Muscle of leg (tissue), 11 donors: Measurements from ENCODE around the gene CFAP126. TPM values are rescaled to one million over a fixed set of nuclear protein-coding genes. Genes with fewer than 3 reads are reported as not detected.
"Not testable (repeated sequence)": the region's sequence is repeated elsewhere in the genome, so short reads cannot be mapped to it uniquely, and the experiment has no call there.

ENCODE experiments used
- DNase-seq: peaks from one replicate; pipeline ENCODE4 v3.0.0; 2013
- H3K27ac ChIP-seq: one replicate; pipeline ENCODE4 v1.5.1; 2013; ENCODE audit warnings: mild to moderate bottlenecking, low read length, control low read depth
- H3K27me3 ChIP-seq: one replicate; pipeline ENCODE4 v1.6.1; 2013; ENCODE audit warnings: low read length; ENCODE audit not compliant: control insufficient read depth, insufficient read depth
- H3K36me3 ChIP-seq: one replicate; pipeline ENCODE4 v1.6.1; 2013; ENCODE audit warnings: low read length; ENCODE audit not compliant: control insufficient read depth, insufficient read depth
- H3K4me1 ChIP-seq: one replicate; pipeline ENCODE4 v1.6.1; 2013; ENCODE audit warnings: low read length; ENCODE audit not compliant: control insufficient read depth, insufficient read depth
- H3K4me3 ChIP-seq: one replicate; pipeline ENCODE4 v1.5.1; 2013; ENCODE audit warnings: low read length, control low read depth
- H3K9me3 ChIP-seq: replicated peaks from 2 replicates; pipeline ENCODE4 v1.6.1; 2013; ENCODE audit warnings: low read depth, low read length; ENCODE audit not compliant: control insufficient read depth
- WGBS: methylation state at CpG from one replicate; pipeline ENCODE4 v1.1.5; 2013; ENCODE audit warnings: missing lambda C conversion rate; ENCODE audit not compliant: insufficient coverage; 5-methylcytosine and 5-hydroxymethylcytosine counted together
- polyA plus RNA-seq, 8 donors: library from polyadenylated mRNA; unstranded; fragments of 120-200 nt; gene quantifications; one replicate each; pipeline versions ENCODE4 v1.2.1 to v1.2.3, GENCODE V29; 2013; ENCODE audit warnings: inconsistent platforms in 1 of 8, low replicate concordance in 1 of 8; ENCODE audit not compliant: insufficient read length in 8 of 8, insufficient read depth in 1 of 8
- total RNA-seq: library from RNA; stranded (reverse); fragments of 120-200 nt; gene quantifications from one replicate; pipeline ENCODE4 v1.2.4, GENCODE V29; 2013

Gene CFAP126
- total and polyA plus RNA-seq, 9 donors, result 0.41 to 2.9 (median 1.5) TPM; not detected in 2

- WGBS, result under 1% methylated on average over 53 of the region's 53 CpGs
- peak overlapping the region; percentile 93 for H3K4me3 ChIP-seq
- no peaks in the 10 kb centered on the region for H3K9me3 ChIP-seq
- H3K36me3 ChIP-seq, result no peaks in the 10 kb centered on the region
- peak overlapping the region; percentile 100 for H3K27ac ChIP-seq
- H3K27me3 ChIP-seq, result peaks cover 4% of the 10 kb centered on the region
- peak; percentile 98 for DNase-seq
- peaks cover 11% of the 10 kb centered on the region for H3K4me1 ChIP-seq
Measured at GRCh38 chr1:161399257-161399998, 31.8 kb upstream of the CFAP126 start.

- peaks cover 1% of the 10 kb centered on the region for H3K27me3 ChIP-seq
- DNase-seq, result no peak
- 3% methylated on average over 15 of the region's 17 CpGs for WGBS
- peak overlapping the region; percentile 93 for H3K4me3 ChIP-seq
- peaks cover 11% of the 10 kb centered on the region for H3K4me1 ChIP-seq
- peak overlapping the region; percentile 100 for H3K27ac ChIP-seq
- H3K36me3 ChIP-seq, result no peaks in the 10 kb centered on the region
- H3K9me3 ChIP-seq, result no peaks in the 10 kb centered on the region
Measured at GRCh38 chr1:161398900-161399256, 31.2 kb upstream of the CFAP126 start.

- not testable (repeated sequence) for H3K36me3 ChIP-seq, H3K27me3 ChIP-seq, H3K4me3 ChIP-seq, H3K27ac ChIP-seq, H3K9me3 ChIP-seq, DNase-seq
- H3K4me1 ChIP-seq, result peaks cover 11% of the 10 kb centered on the region
- 100% methylated on average over 3 of the region's 8 CpGs for WGBS
Measured at GRCh38 chr1:161397038-161397437, 29.4 kb upstream of the CFAP126 start.

GRCh38 chr1:161393151-161393550 lies 25.5 kb upstream of the CFAP126 start:
- no peaks in the 10 kb centered on the region for H3K9me3 ChIP-seq
- H3K27me3 ChIP-seq, result peaks cover 2% of the 10 kb centered on the region
- no peak for DNase-seq
- no peak overlapping the region for H3K27ac ChIP-seq
- no peak overlapping the region for H3K4me3 ChIP-seq
- peaks cover 4% of the 10 kb centered on the region for H3K4me1 ChIP-seq
- no peaks in the 10 kb centered on the region for H3K36me3 ChIP-seq

GRCh38 chr1:161391611-161392010 lies 23.9 kb upstream of the CFAP126 start:
- no peak for DNase-seq
- Histone ChIP-seq H3K4me3 (no peak overlapping the region), H3K36me3 (no peaks in the 10 kb centered on the region), H3K27me3 (peaks cover 2% of the 10 kb centered on the region), H3K27ac (no peak overlapping the region), H3K9me3 (no peaks in the 10 kb centered on the region), H3K4me1 (peaks cover 4% of the 10 kb centered on the region)
- WGBS, result 80% methylated on average over 2 of the region's 8 CpGs

- H3K27me3 ChIP-seq, H3K9me3 ChIP-seq, DNase-seq, H3K36me3 ChIP-seq, H3K27ac ChIP-seq, H3K4me1 ChIP-seq: not testable (repeated sequence)
- 71% methylated on average over 4 of the region's 7 CpGs for WGBS
- H3K4me3 ChIP-seq, result peak overlapping the region; percentile 72
Measured at GRCh38 chr1:161391136-161391535, 23.5 kb upstream of the CFAP126 start.

GRCh38 chr1:161390559-161390858 lies 22.8 kb upstream of the CFAP126 start:
- WGBS, result 0% methylated on average over 11 of the region's 13 CpGs
- H3K27me3 ChIP-seq, result peaks cover 2% of the 10 kb centered on the region
- DNase-seq, result no peak
- H3K36me3 ChIP-seq, result no peaks in the 10 kb centered on the region
- peaks cover 4% of the 10 kb centered on the region for H3K4me1 ChIP-seq
- peak overlapping the region; percentile 83 for H3K27ac ChIP-seq
- peak overlapping the region; percentile 72 for H3K4me3 ChIP-seq
- H3K9me3 ChIP-seq, result no peaks in the 10 kb centered on the region

GRCh38 chr1:161389691-161390558 lies 22.2 kb upstream of the CFAP126 start:
- peaks cover 4% of the 10 kb centered on the region for H3K4me1 ChIP-seq
- peak; percentile 99 for DNase-seq
- H3K9me3 ChIP-seq, result no peaks in the 10 kb centered on the region
- no peaks in the 10 kb centered on the region for H3K36me3 ChIP-seq
- H3K27me3 ChIP-seq, result peaks cover 2% of the 10 kb centered on the region
- H3K27ac ChIP-seq, result peak overlapping the region; percentile 98
- under 1% methylated on average over 59 of the region's 79 CpGs for WGBS
- H3K4me3 ChIP-seq, result peak overlapping the region; percentile 77

GRCh38 chr1:161389158-161389557 lies 21.5 kb upstream of the CFAP126 start:
- H3K27me3 ChIP-seq, DNase-seq, H3K36me3 ChIP-seq, H3K9me3 ChIP-seq, H3K4me1 ChIP-seq: not testable (repeated sequence)
- peak overlapping the region; percentile 77 for H3K4me3 ChIP-seq
- peak overlapping the region; percentile 98 for H3K27ac ChIP-seq
- 61% methylated on average over 4 of the region's 16 CpGs for WGBS

- no peak for DNase-seq
- H3K36me3 ChIP-seq, result no peaks in the 10 kb centered on the region
- H3K4me1 ChIP-seq, result peaks cover 4% of the 10 kb centered on the region
- H3K27me3 ChIP-seq, result peaks cover 2% of the 10 kb centered on the region
- H3K27ac ChIP-seq, result no peak overlapping the region
- no peaks in the 10 kb centered on the region for H3K9me3 ChIP-seq
- H3K4me3 ChIP-seq, result no peak overlapping the region
- WGBS, result no CpG with 5 or more reads among the region's 3 CpGs
Measured at GRCh38 chr1:161388639-161389038, 21.0 kb upstream of the CFAP126 start.
